CD4-positive, alpha-beta T cell treated with Interferon alpha-2 for 1 hour (primary cell): ENCODE measurements around the gene HHAT.

Source experiments
- DNase-seq, 2 donors: peaks; one replicate each; pipeline ENCODE4 v3.0.0-alpha.2; 2020 to 2022

The HHAT gene

DNA sequence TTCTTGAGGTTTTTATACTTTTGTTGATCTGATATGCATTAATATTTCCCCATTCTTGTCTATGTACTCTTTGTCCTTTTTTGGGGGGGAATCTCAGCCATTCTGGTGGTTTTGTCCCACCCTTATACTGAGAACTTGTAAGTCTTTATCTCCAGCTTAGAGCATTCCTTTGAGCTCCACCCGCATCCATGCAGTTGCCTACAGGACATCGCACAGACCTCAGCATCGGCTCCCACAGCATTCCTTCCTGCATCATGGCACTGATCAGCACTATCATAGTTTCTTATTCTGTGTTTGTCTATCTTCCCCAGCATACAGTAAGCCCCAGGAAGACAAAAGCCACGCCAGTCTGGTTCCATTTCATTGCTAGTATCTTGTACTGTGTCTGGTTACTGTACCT lies 33.0 kb downstream of the HHAT start:
- DNase-seq, result no peak

DNA sequence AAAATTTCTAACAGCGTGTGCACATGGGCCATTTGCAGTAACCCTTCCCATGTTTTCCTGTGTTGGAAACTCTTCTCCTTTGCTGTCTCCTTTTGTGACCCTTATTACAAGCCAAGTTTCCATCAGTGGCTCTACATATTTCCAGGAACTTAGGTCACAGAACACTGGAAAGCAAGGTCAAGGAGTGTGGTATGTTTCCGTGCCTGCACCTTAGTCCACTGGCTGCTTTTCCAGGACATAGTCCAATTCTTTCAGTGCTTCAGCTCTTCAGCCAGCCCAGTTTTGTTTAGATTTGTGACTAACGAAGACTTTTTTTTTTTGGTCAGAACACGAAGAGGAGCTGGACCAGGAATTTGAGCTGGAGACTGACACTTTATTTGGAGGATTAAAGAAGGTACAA lies 33.8 kb downstream of the HHAT start:
- no peak for DNase-seq

DNA sequence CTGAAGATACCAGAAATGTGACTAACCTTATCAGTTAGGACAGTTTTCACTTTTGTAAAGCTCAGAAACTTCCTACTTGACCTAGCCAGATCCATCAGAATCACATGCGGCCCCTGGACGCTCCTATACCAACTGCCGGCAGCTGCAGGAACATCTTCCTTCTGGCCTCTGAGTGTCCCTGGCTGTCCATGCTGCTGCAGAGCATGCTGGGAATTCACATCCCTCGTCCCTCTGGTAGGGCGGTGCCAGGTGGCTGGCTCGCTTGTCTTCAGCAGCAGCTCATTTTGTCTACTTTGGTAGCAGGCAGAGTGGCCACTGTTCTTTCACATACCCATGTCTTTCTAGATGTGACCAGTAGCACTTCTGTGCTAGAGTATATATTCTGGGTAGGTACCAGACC lies 34.4 kb downstream of the HHAT start:
- DNase-seq, result no peak

DNA sequence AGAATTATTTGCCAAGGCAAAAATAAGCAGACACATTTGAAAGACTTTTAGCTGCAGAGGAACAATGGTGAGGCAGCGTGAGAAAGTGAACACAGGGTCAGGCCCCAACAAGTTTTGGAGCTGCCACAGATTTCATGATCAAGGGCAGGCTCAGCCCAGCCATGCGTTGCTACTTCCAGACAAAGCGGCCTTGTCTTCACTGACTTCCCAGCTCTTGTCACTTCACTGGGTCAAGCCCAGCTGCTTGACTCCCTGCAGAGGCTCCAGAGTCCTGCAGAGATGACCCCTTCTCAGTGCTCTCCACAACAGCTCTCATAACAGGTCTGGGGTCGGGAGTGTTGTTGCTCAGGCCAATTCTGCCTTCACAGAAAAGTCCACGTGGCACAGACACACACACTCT lies 35.8 kb downstream of the HHAT start:
- DNase-seq, result no peak

DNA sequence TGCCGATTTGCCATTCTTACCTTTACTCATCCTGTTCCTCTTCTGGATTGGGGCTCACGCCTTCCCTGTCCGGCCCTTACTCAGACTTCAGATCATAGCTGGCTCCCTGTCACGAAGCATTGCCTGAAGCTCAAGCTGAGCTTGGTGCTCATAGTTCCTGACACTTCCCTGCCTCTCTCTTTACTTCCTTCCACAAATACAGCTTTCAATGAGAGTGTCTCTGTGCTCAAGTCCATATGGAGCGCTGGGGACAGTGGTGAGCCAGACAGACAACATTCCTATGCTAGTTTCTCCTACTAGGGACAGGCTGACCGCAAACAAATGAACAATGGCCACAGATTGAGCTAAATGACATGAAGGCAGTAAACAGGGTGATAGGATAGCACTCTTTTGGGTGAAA lies 38.1 kb downstream of the HHAT start:
- no peak for DNase-seq

DNA sequence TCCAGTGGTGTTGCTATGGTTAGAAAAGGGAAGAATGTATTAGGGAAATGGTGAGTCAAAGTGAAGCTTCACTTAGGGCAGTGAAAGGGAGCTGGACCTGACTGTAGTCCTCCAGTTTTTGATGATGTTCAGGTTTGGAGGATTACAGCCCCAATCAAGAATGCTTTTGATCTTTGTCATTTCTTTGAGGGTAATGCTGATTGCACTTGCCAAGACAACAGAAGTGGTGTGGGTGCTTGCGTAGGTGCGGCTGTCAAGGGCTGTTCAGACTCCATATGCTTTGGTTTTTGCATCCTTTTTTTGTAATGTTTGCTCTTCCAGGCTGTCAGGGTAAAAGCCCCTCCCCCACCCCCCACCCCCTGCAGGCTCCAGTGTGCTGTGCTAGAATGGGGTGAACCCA lies 38.9 kb downstream of the HHAT start:
- DNase-seq, result no peak

DNA sequence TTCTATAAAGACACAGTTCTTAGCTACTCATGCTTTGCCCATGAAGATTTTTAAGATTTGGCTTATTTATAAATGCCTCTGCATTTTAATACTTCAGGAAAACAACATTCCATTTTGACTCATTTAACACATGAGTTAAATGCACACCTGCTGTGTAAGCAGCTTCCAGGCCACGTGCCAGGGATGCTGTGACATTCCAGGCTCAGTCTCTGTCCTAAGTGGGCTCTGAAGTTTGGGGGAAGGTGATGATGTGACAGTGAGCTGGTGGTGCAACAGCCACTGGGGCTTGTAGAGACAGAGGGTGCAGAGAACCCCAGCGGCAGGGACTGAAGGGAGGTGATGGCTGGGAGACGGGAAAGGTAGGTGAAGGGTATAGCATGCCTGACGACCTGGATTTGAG lies 40.7 kb downstream of the HHAT start:
- DNase-seq, result no peak

DNA sequence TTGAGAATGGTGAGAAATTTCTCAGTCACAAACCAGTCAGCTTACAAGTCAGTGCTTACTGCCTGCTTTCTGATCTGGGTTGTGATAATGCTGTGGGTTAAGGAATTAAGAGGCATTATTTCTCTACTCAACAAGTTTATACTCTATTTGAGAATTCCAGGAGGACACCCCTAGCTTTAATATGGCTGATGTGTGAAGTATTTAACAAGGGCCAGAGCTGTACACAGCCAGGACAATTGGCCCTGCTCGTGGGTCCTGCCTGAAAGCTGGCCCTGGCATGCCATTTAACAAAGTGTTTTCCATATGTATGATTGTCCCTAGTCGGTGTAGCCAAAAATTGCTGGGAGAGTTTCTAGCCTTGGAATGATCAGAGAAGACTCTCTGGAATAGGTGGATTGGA lies 43.2 kb downstream of the HHAT start:
- no peak for DNase-seq

DNA sequence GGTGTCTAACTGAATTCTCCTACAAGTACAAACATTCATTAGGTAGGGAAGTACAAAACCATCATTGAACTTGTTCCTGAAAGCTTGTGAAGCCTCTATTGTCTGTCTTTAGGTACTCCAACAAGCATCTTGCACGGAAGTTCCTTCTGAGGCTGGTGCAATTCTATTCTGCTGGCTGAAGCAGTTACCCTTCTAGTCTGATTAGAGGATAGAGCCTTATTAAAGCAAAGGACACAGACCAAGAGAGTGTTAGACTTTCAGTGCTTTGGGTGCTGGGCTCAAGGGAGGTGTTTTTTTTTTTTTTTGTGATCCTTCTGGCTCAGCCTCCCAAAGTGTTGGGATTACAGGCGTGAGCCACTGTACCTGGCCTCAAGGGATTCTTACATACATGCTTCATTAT lies 43.8 kb downstream of the HHAT start:
- DNase-seq, result no peak

DNA sequence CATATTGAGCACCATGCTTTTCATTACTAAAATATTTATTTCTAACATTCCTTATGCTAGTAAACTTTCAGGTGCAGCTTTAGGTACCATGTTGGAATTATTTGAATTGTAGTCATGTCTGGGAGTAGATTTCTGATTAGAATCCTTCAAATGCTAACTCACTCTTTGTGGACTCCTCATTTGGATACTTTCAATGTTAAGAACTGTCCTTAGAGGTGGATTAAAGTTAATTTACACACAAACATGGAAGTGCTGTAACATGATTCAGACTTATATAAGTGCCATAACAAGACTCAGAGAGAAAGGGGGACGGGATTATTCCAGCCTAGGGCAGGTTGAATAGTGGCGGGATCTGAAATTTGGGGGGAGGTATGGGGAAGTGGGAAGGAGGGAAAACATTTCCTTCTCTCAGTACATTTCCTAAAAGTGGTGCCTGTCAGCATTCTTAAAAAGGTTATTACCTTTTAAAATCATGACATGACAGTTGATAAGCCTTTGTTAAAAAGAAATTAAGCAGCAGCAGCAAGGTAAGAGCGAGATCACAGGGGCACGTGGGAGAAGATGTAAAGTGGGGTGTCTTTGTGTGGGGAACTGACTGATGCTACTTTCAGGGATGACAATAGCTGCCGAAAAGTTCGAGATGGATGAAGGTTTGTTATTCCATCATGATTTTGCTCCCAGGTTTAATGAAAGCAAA lies 44.4 kb downstream of the HHAT start:
- DNase-seq, result no peak

DNA sequence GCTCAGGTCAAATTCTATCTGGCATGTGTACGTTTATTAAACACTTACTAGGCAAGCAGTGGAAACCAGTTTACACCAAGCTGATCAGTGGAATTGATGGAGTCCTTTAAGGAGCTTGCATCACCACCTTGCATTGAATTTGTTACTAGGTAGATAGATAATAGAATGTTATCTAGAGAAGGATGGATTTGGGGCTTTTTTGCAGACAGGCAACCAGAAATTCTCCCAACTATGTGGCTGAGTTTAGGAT lies 44.9 kb downstream of the HHAT start:
- no peak for DNase-seq

DNA sequence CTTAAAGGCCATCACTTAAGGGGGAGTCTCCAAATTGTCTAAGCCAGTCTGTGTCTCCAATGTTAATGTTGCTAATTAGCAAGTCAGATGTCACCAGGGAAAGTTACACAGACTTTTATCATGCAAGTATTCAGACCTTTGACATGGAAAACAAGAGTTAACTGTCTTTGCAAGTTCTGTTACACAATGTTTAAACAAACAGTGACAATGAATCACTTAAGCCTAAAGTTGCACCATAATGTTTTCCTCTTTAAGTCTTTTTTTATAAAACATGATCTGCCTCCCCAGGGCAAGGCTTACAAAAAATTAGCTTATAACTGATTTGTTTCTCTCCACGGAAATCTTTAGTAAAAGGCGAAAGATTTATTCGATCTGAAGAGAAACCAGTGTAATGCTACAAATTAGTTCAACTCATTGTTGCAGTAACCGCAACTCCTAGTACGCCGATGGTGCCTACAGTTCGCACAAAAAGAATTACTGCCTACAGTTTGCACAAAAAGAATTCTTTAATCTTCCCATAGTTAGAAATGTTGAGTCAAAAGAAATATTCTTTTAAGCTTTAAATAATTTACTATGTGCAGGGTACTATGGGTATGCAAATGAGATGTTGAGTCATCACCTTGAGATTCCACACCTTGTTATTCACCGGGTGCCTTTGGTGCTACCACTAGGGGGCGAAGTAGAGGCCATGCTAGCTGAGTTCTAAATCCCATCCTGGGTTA lies 45.3 kb downstream of the HHAT start:
- DNase-seq, result peak; percentile 42 to 77

DNA sequence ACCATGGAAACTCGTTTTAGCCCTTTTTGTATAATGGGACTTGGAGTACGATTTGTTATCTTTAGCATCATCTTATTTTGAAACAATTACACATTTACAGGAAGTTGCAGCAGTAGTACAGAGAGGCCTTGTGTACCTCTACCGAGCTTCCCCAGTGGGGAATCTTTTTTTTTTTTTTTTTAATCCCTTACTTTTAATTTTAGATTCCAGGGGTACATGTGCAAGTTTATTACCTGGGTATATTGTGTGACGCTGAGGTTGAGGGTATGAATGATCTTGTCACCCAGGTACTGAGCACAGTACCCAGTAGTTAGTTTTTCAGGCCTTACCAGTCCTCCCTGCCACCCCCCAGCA lies 45.9 kb downstream of the HHAT start:
- no peak for DNase-seq

DNA sequence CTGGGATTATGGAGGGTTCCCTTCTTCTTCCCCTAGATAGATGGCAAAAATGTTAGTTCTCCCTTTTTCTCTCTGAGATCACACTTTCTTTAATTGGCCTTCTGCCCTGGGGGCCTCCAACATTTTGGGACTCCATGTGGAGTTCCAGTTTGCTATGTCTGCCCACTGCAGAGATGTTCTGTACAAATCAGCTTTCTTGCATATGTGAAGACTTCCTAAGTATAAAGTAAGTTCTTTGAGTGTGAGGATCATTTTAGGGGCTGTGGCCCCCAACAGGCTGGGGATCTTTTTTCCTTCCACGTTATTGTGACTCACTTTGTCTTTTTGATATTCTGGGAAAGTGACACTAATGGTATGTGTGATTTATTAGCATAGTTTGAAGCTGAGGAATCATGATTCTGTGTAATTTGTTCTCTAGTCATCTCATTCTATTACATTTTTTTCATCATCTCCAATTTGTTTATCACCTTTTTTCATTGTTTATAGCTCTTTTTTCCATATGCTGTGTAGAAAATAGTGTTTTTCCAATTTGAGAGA lies 48.2 kb downstream of the HHAT start:
- no peak for DNase-seq

DNA sequence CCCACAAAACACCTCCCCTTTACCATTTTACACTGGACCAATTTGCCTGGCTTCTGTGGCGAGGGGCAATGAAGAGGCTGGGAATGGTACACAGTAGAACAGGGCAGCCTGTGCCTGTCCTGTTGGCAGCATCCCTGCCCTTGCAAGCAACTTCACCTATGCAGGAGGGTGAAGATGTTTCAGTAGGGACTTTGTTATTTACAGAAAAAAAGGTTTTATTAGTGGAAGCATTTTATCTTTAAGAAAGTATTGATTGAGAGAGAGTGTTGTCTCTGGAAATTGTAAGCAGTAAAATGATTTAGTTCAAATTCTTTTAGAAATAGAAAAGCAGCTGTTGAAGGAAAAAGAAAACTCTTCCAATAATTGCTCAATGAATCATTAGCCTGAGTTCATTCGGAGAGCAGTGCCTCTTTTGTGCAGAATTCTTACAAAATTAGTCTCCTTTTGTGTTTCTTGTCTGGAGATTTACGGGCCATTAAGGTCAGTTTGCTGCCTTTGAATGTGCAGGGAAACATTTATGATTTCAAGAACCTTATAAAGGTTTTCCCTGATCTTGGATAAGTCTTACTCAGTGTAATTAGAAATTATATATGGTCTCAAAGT lies 49.1 kb downstream of the HHAT start:
- no peak for DNase-seq

DNA sequence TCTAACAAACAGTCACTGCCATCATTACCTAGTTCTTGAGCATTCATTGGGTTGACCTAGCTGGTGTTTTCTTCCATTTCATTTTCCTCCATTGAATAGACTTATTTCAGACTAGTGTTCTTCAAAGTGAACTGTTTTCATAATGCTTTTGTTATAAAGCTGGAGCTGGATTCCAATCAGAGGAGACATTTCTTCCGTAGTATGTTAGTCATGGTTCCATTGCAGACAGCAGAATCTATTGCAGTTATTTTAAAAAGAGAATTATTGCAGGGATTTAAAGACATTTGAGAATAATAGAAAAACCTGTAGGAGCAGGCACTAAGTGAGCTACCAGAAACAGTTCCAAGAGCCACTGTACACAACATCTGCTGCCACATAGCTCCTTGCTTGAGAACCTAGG lies 50.0 kb downstream of the HHAT start:
- no peak for DNase-seq

DNA sequence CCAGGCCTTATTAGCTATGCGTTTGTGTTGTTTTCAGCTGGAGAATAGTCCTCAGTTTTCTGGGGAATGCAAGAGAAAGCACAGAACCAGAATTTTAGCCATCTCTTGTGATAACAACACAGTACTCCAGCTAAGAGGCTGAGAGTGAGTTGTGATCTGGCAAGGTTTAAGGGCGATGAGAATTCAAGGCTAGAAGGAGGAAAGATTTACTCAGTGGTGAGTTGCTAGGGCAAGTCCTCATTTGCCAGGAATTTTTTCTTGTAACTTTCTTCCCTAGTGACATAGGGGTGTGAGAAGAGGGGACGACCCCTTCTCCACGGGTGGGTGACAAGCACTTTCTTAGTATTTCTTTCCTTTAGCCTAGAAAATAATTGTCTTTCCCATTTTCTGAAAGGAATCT lies 53.2 kb downstream of the HHAT start:
- DNase-seq, result no peak

DNA sequence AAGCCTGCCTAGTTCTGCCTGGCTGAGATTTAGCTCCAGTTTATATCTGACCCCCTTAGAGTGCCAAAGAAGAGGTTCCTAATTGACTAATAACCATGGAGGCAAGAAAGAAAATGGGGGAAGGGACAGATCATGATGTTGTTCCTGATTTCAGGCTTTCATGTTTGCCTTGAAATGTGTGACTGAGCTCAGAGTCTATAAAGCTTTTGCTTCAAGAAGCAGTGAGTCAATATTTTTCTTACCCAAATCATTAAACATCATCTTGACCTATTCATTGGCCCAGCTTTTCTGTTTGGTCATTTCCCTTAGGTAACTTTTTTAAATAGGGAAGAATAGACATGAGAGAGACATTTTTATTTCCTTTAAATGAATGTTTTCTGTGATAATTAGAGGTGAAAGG lies 55.9 kb downstream of the HHAT start:
- no peak for DNase-seq

DNA sequence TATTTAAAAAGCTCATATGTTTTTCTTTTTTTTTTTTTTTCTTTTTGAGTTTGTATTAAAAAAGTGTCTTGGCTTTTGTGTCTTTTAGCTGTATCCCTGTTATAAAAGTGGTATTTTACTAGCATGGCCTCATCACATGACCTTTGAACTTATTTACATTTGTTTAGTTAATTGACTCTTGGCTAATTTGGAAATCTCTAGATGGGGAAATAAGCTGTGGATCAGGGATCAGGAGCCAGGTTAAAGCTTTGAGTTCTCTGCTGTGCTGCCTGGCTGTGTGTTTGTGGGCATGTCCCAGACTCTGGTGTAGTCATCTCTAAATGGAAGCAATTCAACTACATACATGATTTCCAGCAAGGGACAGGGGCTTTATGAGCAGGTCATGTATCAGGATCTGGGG lies 56.5 kb downstream of the HHAT start:
- no peak for DNase-seq

DNA sequence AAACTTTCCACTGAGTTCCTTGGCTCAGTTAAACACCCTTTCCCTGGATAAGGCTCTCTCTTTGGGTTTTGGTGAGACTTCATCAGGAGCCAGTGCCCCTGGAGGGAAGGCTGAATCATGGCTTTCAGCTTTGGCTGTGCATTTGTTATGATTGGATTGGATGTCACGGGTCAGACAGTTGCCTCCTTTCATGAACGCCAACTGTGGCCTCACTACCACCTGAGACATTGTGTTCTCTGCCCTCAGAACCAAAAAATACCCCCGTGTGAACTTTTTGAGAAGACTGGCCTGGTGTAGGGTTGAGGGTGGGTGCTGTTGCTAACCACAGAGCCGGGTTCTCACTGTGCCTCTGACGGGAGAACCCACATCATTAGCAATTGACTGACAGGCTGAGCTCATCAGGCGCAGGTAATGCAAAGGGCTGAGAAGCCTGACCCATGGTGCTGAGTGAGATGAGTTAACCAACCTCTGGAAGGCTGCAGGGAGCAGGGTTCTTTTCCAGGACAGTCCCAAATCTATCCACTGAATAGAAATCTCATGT lies 65.6 kb downstream of the HHAT start:
- DNase-seq, result no peak

DNA sequence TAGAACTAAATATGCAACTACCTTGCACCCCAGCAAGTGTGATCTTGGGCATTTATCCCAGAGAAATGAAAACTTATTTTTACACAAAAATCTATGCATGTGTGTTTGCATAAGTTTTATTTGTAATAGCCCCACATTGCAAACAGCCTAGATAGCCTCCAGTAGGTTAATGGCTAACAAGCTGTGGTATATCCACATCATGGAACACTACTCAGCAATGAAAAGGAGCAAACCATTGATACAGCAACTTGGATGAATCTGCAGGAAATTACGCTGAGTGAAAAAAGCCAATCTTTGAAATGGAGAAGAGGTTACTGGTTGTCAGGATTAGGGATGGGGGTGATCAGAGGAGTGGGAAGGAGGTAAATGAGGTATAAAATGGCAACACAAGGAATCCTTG lies 67.8 kb downstream of the HHAT start:
- no peak for DNase-seq

DNA sequence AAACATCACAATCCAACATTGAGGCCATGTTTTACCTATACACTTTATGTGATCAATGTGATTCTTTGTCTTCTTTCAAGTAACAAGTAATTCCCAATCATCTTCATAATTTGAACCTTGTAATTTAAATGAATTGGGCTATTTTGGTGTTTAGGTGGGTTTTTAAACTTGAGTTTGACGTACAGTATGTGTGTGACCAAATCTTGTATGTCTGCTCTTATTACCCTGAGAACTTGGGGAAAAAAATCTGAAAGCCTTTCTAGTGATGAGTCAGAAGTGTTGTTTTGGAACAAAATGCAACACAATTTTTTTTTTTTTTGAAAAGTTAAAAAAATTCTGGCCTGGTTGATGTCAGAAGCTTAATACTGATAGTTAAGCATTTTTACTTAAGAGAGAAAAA lies 68.5 kb downstream of the HHAT start:
- DNase-seq, result no peak

DNA sequence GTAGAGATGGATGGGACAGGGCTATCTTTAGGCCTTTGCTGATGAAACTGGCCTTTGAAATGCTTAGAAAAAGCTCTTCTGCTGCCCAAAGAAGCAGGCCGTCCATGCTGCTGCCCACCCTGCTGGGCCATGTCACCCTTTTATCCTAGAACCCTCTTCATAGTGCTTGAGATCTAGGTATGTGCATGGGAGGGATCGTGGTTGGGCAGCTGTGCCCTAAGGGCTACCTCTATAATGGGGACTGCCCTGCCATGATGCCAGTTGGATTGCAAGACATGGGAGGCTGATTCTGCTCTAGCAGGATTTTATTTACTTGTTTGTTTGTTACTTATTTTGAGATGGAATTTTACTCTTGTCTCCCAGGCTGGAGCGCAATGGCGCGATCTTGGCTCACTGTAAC lies 69.0 kb downstream of the HHAT start:
- no peak for DNase-seq

DNA sequence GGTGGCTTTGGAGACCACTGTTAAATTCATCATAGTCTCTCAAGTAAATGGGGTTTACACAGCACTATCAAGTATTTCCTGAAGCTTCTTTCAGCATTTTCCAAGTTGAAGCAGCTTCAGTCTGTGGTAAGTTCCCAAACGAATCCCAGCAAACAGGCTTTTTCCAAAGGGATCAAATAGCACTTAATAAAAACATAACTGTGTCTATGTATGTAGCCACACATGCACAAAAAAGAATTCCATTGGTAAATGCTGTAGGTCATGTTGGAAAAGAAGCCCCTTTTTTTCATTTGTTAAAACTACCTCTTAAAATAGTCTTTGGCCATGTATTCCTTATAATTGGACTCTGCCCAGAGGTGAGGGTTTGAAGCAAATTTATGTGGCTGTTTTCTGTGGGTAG lies 69.8 kb downstream of the HHAT start:
- no peak for DNase-seq
